Measurements from ENCODE around the gene ALKBH5. TPM values are rescaled to one million over a fixed set of nuclear protein-coding genes. Genes with fewer than 3 reads are reported as not detected.

Gene ALKBH5
- total RNA-seq, 2 experiments from 2014 or later = 99.3 to 125 TPM

DNA sequence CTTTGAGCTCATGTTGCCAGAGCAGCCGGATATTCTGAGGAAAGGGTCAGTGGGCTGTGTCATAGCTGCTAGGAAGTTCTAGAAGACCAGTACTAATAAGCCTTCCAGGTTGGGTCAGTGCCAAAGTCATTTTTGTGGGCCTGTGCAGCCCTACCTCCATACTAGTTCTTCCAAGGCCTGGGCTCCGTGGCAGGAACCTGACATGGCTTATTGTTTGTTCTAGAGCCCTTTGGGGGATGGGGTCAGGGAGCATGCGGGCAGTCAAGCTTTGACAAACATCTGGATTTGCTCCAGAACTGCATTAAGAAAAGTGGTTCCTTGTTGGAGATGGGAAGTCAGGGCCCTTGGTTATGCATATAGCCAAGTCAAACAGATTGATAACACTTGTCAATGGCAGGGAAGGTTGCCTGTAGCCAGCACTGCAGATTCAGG is 7.6 kb downstream of the ALKBH5 start:
- no peak overlapping the region for H3K4me3 ChIP-seq (ENCODE audit: low read depth, low read length, poor library complexity, severe bottlenecking)

DNA sequence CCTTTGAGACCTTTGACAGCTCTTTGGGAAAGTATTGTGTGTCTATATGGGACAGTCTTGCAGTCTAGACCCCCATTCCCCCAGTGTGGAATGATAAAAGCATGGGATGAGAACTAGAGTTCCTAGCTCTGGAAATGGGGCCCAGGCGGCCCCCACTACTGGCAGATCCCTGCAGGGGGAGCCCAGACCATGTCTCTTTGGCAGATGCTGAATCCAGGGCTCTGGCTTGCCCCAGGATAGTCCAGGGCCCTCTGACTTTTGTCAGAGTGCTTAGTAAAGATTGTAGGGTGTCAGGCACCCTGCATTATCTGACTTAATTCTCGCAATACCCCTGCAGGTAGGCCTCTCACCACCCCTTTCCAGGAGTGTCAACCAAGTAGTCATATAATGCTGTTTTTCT is 8.3 kb downstream of the ALKBH5 start:
- no peak for TF ChIP-seq EZH2phosphoT487 (IDR thresholded peaks at IDR 0.05; ENCODE audit: borderline replicate concordance, low read depth, low read length)
- TF ChIP-seq, protein P1, sequence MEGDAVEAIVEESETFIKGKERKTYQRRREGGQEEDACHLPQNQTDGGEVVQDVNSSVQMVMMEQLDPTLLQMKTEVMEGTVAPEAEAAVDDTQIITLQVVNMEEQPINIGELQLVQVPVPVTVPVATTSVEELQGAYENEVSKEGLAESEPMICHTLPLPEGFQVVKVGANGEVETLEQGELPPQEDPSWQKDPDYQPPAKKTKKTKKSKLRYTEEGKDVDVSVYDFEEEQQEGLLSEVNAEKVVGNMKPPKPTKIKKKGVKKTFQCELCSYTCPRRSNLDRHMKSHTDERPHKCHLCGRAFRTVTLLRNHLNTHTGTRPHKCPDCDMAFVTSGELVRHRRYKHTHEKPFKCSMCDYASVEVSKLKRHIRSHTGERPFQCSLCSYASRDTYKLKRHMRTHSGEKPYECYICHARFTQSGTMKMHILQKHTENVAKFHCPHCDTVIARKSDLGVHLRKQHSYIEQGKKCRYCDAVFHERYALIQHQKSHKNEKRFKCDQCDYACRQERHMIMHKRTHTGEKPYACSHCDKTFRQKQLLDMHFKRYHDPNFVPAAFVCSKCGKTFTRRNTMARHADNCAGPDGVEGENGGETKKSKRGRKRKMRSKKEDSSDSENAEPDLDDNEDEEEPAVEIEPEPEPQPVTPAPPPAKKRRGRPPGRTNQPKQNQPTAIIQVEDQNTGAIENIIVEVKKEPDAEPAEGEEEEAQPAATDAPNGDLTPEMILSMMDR (conservative IDR thresholded peaks at IDR 0.05; ENCODE audit: low read length) = peak; percentile 60
- peaks cover 21% of the 10 kb centered on the region for H4K20me1 ChIP-seq (ENCODE audit: insufficient read depth, low read length)
- no peak overlapping the region for H3K27ac ChIP-seq (ENCODE audit: low read depth, low read length, poor library complexity, severe bottlenecking)
- DNase-seq (ENCODE audit: low spot score) = no peak
- POLR2A ChIA-PET = no interaction called here
- no peaks in the 10 kb centered on the region for H3K9me3 ChIP-seq (ENCODE audit: low read length)
- H3K4me3 ChIP-seq (ENCODE audit: low read depth, low read length, poor library complexity, severe bottlenecking) = no peak overlapping the region
- BruUV-seq (replicated peaks) = no TSS peak
- H3K4me2 ChIP-seq (ENCODE audit: low read length) = no peak overlapping the region
- intact Hi-C loops (cut with micrococcal nuclease; ENCODE audit: unreplicated experiment) = no loop called here
- H3K4me1 ChIP-seq (ENCODE audit: insufficient read depth, low read length, poor library complexity, severe bottlenecking) = peaks cover 16% of the 10 kb centered on the region
- peaks cover 74% of the 10 kb centered on the region for H3K79me2 ChIP-seq (ENCODE audit: insufficient read depth, low read depth, low read length)
- no peaks in the 10 kb centered on the region for H3K9me2 ChIP-seq (ENCODE audit: insufficient read depth, low read length)
- H3K36me3 ChIP-seq (ENCODE audit: insufficient read depth, low read length) = peaks cover 93% of the 10 kb centered on the region
- H2AFZ ChIP-seq (ENCODE audit: low read length) = no peak overlapping the region
- CTCF ChIA-PET (ENCODE audit: unreplicated experiment) = no interaction called here

More for the DNA sequence above, 7.6 kb downstream of the ALKBH5 start:
- Histone ChIP-seq H3K4me2 (ENCODE audit: low read length) (no peak overlapping the region), H3K27ac (ENCODE audit: low read depth, low read length, poor library complexity, severe bottlenecking) (no peak overlapping the region), H3K9me3 (ENCODE audit: low read length) (no peaks in the 10 kb centered on the region), H2AFZ (ENCODE audit: low read length) (no peak overlapping the region), H4K20me1 (ENCODE audit: insufficient read depth, low read length) (peaks cover 28% of the 10 kb centered on the region), H3K4me1 (ENCODE audit: insufficient read depth, low read length, poor library complexity, severe bottlenecking) (peaks cover 23% of the 10 kb centered on the region), H3K79me2 (ENCODE audit: insufficient read depth, low read depth, low read length) (peaks cover 81% of the 10 kb centered on the region), H3K9me2 (ENCODE audit: insufficient read depth, low read length) (no peaks in the 10 kb centered on the region), H3K36me3 (ENCODE audit: insufficient read depth, low read length) (peaks cover 94% of the 10 kb centered on the region)
- POLR2A ChIA-PET = interaction anchor here (0.6 kb wide), 2 partner anchors 11 to 145 kb away, joined by 4 to 9 read pairs; no protein-coding TSS in a partner anchor
- no peak for TF ChIP-seq EZH2phosphoT487 (IDR thresholded peaks at IDR 0.05; ENCODE audit: borderline replicate concordance, low read depth, low read length)
- TF ChIP-seq, protein P1 (conservative IDR thresholded peaks at IDR 0.05; ENCODE audit: low read length) = no peak
- CTCF ChIA-PET (ENCODE audit: unreplicated experiment) = no interaction called here
- intact Hi-C loops (cut with micrococcal nuclease; ENCODE audit: unreplicated experiment) = no loop called here
- BruUV-seq (replicated peaks) = no TSS peak
- DNase-seq (ENCODE audit: low spot score) = no peak

DNA sequence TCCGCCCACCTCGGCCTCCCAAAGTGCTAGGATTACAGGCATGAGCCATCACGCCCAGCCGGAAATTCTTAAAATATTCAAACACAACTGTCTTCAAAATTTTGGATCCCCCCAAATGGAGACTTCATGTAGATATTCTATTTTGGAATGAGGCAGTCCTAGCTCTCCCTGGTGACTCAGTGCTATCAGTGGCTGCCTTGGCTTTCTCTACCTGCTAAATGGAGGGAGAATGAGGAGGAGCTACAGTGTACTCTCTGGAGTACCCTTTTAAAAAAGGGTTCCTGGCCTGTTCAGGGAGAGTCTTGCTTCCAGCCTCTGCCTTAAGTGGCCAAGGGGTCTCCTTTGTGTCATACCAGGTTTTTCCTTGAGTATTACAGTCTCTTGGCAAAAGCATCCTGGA is 10.8 kb downstream of the ALKBH5 start:
- peaks cover 96% of the 10 kb centered on the region for H3K36me3 ChIP-seq (ENCODE audit: insufficient read depth, low read length)
- H3K4me2 ChIP-seq (ENCODE audit: low read length) = no peak overlapping the region
- peaks cover 54% of the 10 kb centered on the region for H3K79me2 ChIP-seq (ENCODE audit: insufficient read depth, low read depth, low read length)
- BruUV-seq (replicated peaks) = no TSS peak
- H2AFZ ChIP-seq (ENCODE audit: low read length) = no peak overlapping the region
- TF ChIP-seq, protein P1 (conservative IDR thresholded peaks at IDR 0.05; ENCODE audit: low read length) = no peak
- no peak for TF ChIP-seq EZH2phosphoT487 (IDR thresholded peaks at IDR 0.05; ENCODE audit: borderline replicate concordance, low read depth, low read length)
- H3K4me3 ChIP-seq (ENCODE audit: low read depth, low read length, poor library complexity, severe bottlenecking) = no peak overlapping the region
- no peaks in the 10 kb centered on the region for H3K9me2 ChIP-seq (ENCODE audit: insufficient read depth, low read length)
- intact Hi-C loops (cut with micrococcal nuclease; ENCODE audit: unreplicated experiment) = no loop called here
- H4K20me1 ChIP-seq (ENCODE audit: insufficient read depth, low read length) = peaks cover 8% of the 10 kb centered on the region; the same call in 1 of the 2 replicates
- no peaks in the 10 kb centered on the region for H3K9me3 ChIP-seq (ENCODE audit: low read length)
- ChIA-PET CTCF (ENCODE audit: unreplicated experiment) (no interaction called here), POLR2A (interaction anchor here (1.5 kb wide), 1 partner anchor 9 kb away, joined by 6 read pairs; no protein-coding TSS in a partner anchor)
- H3K27ac ChIP-seq (ENCODE audit: low read depth, low read length, poor library complexity, severe bottlenecking) = no peak overlapping the region
- H3K4me1 ChIP-seq (ENCODE audit: insufficient read depth, low read length, poor library complexity, severe bottlenecking) = no peaks in the 10 kb centered on the region
- no peak for DNase-seq (ENCODE audit: low spot score)

All from OCI-LY7 (cell line).